ENCODE measurements around the gene COBL.

The COBL gene

GRCh38 chr7:51354434-51354833, 37.8 kb upstream of the COBL start:
- H3K4me3 ChIP-seq (ENCODE audit: control insufficient read depth, low read depth, low read length): no peak overlapping the region
- TF ChIP-seq CTCF (IDR thresholded peaks at IDR 0.05; ENCODE audit: control insufficient read depth, insufficient read depth, low read depth, low read length, missing control alignments): no peak
- DNase-seq (ENCODE audit: low read depth): no peak

GRCh38 chr7:51352174-51353100, 35.8 kb upstream of the COBL start:
- H3K4me3 ChIP-seq (ENCODE audit: control insufficient read depth, low read depth, low read length): no peak overlapping the region
- no peak for DNase-seq (ENCODE audit: low read depth)
- no peak for TF ChIP-seq CTCF (IDR thresholded peaks at IDR 0.05; ENCODE audit: control insufficient read depth, insufficient read depth, low read depth, low read length, missing control alignments)

- DNase-seq (ENCODE audit: low read depth): no peak
- no peak overlapping the region for H3K4me3 ChIP-seq (ENCODE audit: control insufficient read depth, low read depth, low read length)
- TF ChIP-seq CTCF (IDR thresholded peaks at IDR 0.05; ENCODE audit: control insufficient read depth, insufficient read depth, low read depth, low read length, missing control alignments): no peak
These were observed 35.1 kb upstream of the COBL start for GRCh38 chr7:51351661-51352060.

GRCh38 chr7:51350546-51350896, 33.9 kb upstream of the COBL start:
- no peak for DNase-seq (ENCODE audit: low read depth)
- no peak for TF ChIP-seq CTCF (IDR thresholded peaks at IDR 0.05; ENCODE audit: control insufficient read depth, insufficient read depth, low read depth, low read length, missing control alignments)
- no peak overlapping the region for H3K4me3 ChIP-seq (ENCODE audit: control insufficient read depth, low read depth, low read length)

GRCh38 chr7:51349820-51350545, 33.4 kb upstream of the COBL start:
- no peak for DNase-seq (ENCODE audit: low read depth)
- TF ChIP-seq CTCF (IDR thresholded peaks at IDR 0.05; ENCODE audit: control insufficient read depth, insufficient read depth, low read depth, low read length, missing control alignments): no peak
- no peak overlapping the region for H3K4me3 ChIP-seq (ENCODE audit: control insufficient read depth, low read depth, low read length)

GRCh38 chr7:51346126-51346525, 29.5 kb upstream of the COBL start:
- no peak overlapping the region for H3K4me3 ChIP-seq (ENCODE audit: control insufficient read depth, low read depth, low read length)
- DNase-seq (ENCODE audit: low read depth): no peak
- TF ChIP-seq CTCF (IDR thresholded peaks at IDR 0.05; ENCODE audit: control insufficient read depth, insufficient read depth, low read depth, low read length, missing control alignments): no peak
